ENCODE data around the gene TMEM50B.
"Not testable (repeated sequence)": the region's sequence is repeated elsewhere in the genome, so short reads cannot be mapped to it uniquely, and the experiment has no call there.

The TMEM50B gene

GRCh38 chr21:33479679-33480480, at the start of gene TMEM50B:
TMEM50B (minus strand) TSS chr21:33479974; CDS start chr21:33468885, 11,089 bp downstream.
- DNase-seq, result peak; percentile 96

- no peak for DNase-seq
These were observed 43.2 kb upstream of the TMEM50B start for GRCh38 chr21:33522953-33523349.

- no peak for DNase-seq
These were observed 42.7 kb upstream of the TMEM50B start for GRCh38 chr21:33522297-33522952.

- no peak for DNase-seq
These were observed 39.1 kb upstream of the TMEM50B start for GRCh38 chr21:33518899-33519298.

GRCh38 chr21:33514229-33514628, 34.5 kb upstream of the TMEM50B start:
- no peak for DNase-seq

GRCh38 chr21:33512481-33512880, 32.7 kb upstream of the TMEM50B start:
- DNase-seq, result no peak

- no peak for DNase-seq
These were observed 31.9 kb upstream of the TMEM50B start for GRCh38 chr21:33511639-33512038.

- DNase-seq, result no peak
These were observed 31.1 kb upstream of the TMEM50B start for GRCh38 chr21:33510826-33511225.

GRCh38 chr21:33507003-33507402, 27.2 kb upstream of the TMEM50B start:
- not testable (repeated sequence) for DNase-seq

- no peak for DNase-seq
These were observed 26.1 kb upstream of the TMEM50B start for GRCh38 chr21:33505833-33506232.

- no peak for DNase-seq
These were observed 16.6 kb upstream of the TMEM50B start for GRCh38 chr21:33496345-33496744.

- no peak for DNase-seq
These were observed 16.0 kb upstream of the TMEM50B start for GRCh38 chr21:33495743-33496142.

GRCh38 chr21:33493756-33494155, 14.0 kb upstream of the TMEM50B start:
- DNase-seq, result no peak

- DNase-seq, result no peak
These were observed 12.8 kb upstream of the TMEM50B start for GRCh38 chr21:33492571-33492970.

GRCh38 chr21:33491373-33492102, 11.8 kb upstream of the TMEM50B start, which contains the start of gene DNAJC28:
DNAJC28 (minus strand) TSS chr21:33491716; CDS start chr21:33489393, 2,323 bp downstream.
- peak; percentile 93 to 96 for DNase-seq

GRCh38 chr21:33490991-33491372, 11.2 kb upstream of the TMEM50B start:
- DNase-seq, result no peak

- DNase-seq, result no peak
These were observed 9.2 kb upstream of the TMEM50B start for GRCh38 chr21:33488936-33489335.

- DNase-seq, result no peak
These were observed 8.2 kb upstream of the TMEM50B start for GRCh38 chr21:33487996-33488395.

- no peak for DNase-seq
These were observed 1.7 kb upstream of the TMEM50B start for GRCh38 chr21:33481314-33481943.

GRCh38 chr21:33480481-33481103, 818 bp upstream of the TMEM50B start:
- no peak for DNase-seq

- DNase-seq, result peak; percentile 15 to 44
These were observed 667 bp downstream of the TMEM50B start for GRCh38 chr21:33478935-33479678.

- DNase-seq, result no peak
These were observed 1.6 kb downstream of the TMEM50B start for GRCh38 chr21:33478182-33478581.
